ENCODE data around the gene PDE7B.
"Not testable (repeated sequence)": the region's sequence is repeated elsewhere in the genome, so short reads cannot be mapped to it uniquely, and the experiment has no call there.

PDE7B gene

GRCh38 chr6:136103763-136104311 is 252.3 kb downstream of the PDE7B start:
- no peak for DNase-seq (ENCODE audit: low read depth, low spot score)

- DNase-seq (ENCODE audit: low read depth, low spot score) = no peak
Measured at GRCh38 chr6:136104556-136104955, 253.1 kb downstream of the PDE7B start.

DNA sequence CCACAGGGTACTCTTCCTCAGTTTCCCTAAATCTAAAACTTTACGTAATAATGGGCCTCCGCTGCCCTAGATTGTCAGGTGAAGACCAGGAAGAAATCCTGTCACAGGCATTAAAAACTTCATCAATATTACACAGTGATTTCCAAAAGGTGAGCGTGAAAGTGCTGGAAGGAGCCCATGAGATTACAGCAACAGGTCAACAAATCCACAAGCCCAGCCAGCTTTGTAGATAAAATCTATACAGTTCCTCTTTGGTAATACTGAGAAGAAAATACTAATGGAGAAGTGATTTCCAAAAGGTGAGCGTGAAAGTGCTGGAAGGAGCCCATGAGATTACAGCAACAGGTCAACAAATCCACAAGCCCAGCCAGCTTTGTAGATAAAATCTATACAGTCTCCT is 254.3 kb downstream of the PDE7B start:
- not testable (repeated sequence) for DNase-seq (ENCODE audit: low read depth, low spot score)

DNA sequence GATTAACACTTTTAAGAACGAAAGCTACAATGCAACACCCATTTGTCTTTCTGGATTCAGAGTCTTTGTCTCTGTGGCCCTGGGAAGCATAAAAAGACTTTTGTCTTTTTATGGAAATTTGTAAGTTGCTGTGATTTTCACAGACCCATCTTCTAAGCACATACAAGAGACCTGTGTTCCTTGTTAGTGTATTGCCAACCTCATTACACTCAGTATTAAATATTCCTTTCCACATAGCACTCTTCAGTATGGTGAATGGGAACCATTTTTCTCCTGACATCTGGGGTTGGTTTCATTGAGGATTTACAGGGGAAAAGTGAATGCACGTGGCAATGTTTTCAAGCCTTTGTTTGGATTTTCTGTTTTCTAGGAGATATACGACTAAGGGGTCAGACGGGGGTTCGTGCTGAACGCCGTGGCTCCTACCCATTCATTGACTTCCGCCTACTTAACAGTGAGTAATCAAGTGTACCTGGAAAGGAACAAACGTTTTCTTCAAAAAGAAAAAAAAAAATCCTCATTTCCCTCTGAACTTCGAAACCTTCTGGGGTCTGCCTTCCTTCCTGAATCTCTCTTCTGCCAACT is 257.0 kb downstream of the PDE7B start:
- DNase-seq (ENCODE audit: low read depth, low spot score) = no peak

GRCh38 chr6:136111831-136112230 is 260.3 kb downstream of the PDE7B start:
- DNase-seq (ENCODE audit: low read depth, low spot score) = no peak

GRCh38 chr6:136112262-136112661 is 260.8 kb downstream of the PDE7B start:
- no peak for DNase-seq (ENCODE audit: low read depth, low spot score)

- DNase-seq (ENCODE audit: low read depth, low spot score) = peak; percentile 70
Measured at GRCh38 chr6:136113736-136114173, 262.3 kb downstream of the PDE7B start.

DNA sequence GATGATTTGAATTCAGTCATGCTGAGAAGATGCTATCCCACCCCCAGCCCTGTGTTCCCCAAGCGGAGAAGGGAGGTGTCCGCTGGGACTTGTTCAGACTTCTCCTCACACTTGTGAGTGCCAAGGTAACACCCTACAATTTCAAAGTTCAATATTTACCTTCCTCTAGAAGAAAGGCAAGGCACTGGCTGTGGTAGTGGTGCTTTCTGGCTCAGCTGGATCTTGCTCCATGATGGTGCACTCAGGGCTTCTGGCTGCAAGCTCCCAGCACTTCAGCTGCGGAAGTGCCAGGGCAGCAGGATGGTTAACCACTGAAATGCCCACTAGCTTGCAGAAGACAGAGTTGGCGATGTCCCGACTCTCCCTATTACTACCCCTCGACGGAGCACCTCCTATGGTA is 263.2 kb downstream of the PDE7B start:
- DNase-seq (ENCODE audit: low read depth, low spot score) = no peak

- DNase-seq (ENCODE audit: low read depth, low spot score) = no peak
Measured at GRCh38 chr6:136115941-136116340, 264.4 kb downstream of the PDE7B start.

- DNase-seq (ENCODE audit: low read depth, low spot score) = no peak
Measured at GRCh38 chr6:136117081-136117480, 265.6 kb downstream of the PDE7B start.

DNA sequence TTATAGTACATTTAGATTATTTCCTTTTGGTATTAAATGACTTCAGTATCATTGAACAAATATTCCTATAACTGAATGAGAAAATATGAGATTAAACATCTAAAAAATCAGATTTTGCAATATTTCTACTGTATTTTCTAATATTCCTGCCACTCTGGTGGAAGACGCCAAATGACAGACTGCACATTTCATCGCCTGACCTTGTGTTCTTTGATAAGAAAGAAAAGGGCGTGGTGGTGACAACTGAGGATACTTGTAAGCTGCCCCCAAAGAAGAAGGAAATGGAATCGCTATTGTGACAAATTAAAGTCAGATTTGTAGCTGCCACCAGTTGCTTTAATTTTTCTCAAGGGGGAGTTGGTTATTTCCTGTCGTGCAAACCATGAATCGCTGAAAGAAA is 267.3 kb downstream of the PDE7B start:
- no peak for DNase-seq (ENCODE audit: low read depth, low spot score)

GRCh38 chr6:136123468-136123867 is 272.0 kb downstream of the PDE7B start:
- no peak for DNase-seq (ENCODE audit: low read depth, low spot score)

- no peak for DNase-seq (ENCODE audit: low read depth, low spot score)
Measured at GRCh38 chr6:136125585-136125984, 274.1 kb downstream of the PDE7B start.

GRCh38 chr6:136127873-136128272 is 276.4 kb downstream of the PDE7B start:
- peak; percentile 51 for DNase-seq (ENCODE audit: low read depth, low spot score)

DNA sequence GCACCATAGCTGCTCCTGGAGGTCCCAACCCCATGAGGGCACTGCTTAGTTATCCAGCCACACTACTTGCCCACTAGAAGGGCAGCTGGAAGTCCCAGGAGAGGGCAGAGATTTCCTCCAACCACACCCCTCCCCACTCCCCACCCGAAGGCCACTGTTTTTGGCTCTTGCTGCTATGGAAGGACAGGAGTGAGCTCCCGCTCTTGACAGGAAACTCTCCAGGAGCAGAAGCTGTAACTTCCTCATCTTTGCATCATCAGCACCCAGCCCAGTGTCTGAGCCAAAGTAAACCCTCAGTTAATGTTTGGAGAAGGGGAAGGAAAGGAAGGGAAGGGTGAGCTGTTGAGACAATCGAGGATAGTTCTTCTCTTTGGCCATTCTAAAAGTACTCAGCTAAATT is 277.9 kb downstream of the PDE7B start:
- no peak for DNase-seq (ENCODE audit: low read depth, low spot score)

GRCh38 chr6:136134268-136134667 is 282.8 kb downstream of the PDE7B start:
- DNase-seq (ENCODE audit: low read depth, low spot score) = no peak

DNA sequence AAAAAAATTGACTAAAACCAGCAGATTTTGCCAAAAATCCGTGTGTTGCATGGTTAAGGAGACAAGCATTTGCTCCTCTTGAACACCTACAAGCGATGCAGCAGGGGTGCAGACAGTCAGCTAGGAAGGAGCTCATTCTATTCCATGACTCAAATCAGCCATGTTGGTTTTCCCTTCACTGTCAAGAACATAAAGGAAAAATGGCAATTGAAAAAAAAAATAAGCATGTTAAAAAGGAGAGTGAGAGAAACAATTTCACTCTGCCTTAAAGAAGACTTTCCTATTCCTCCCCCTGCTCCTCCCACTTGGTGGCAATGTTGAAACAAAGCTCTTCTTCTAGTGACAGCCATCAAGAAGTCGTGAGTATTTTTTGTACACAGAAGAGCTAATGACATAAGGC is 283.2 kb downstream of the PDE7B start:
- no peak for DNase-seq (ENCODE audit: low read depth, low spot score)

DNA sequence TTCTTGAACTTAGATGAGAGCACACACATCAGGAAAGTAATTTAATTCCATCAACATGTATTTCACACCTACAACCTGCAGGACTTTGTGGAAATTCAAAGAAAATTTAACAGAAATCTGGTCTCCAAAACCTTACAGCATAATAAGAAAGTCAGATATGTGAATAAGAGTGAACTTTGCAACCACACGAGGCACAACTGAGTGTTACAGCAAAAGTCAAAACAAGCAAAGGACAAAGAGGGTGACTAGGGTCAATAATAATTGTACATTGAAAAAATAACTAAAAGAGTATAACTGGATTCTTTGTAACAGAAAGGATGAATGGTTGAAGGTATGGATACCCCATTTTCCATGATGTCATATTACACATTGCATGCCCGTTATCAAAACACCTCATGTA is 284.8 kb downstream of the PDE7B start:
- no peak for DNase-seq (ENCODE audit: low read depth, low spot score)

DNA sequence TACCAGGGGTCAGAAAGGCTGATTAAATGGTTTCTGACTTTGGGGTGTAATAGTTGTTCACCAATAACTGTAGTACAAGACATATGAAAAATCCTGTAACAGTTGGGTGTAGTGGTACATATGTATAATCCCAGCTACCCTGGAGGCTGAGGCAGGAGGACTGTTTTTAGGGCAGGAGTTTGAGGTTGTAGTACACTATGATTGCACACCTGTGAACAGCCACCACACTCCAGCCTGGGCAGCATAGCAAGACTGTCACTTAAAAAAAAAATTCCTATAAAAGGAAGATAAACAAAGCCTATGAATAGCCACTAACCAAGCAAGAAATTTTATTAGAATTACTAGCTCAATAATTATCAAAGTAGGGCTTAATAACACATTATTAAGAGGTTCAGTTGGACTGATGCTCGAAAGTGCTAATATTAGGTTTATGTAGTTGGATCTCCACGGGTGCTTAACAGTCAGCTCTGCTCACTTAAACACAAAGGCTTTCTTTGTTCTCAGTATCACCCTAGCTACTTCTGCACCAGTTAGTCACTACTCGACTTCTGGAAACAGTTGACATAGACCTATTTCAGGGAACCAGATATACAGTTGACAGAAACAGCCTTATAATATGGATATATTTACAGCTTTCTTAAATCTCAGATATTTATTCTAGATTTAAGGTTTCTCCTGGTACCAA is 285.6 kb downstream of the PDE7B start:
- DNase-seq (ENCODE audit: low read depth, low spot score) = peak; percentile 50

DNA sequence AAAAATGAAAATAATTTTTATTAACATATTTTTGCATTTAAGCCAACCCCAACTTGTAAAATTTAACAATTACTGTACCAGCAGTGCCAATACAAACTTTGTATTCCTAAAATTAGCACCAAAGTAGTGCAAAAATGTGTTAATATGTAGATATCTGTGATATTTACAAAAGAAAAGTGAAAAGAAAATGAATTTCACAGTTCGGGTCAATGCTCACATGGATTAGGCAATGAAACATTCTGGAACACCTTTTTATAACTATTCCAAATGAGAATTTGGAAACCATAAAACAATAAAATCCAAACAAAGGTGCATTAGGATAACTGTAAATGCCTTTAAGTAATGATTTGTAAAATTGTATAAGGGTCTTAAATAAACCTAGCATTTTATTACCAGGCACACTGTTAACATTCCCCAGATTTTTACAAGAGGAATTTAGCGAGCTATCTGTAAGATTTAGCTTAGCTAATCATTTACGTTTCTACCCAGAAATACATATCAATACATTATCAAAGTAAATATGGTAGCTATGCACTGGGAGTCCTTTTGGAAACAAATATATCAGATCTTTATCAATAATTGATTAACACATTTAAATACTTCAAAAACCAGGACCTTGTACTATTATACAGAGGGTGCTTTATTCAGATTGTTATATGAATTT is 286.4 kb downstream of the PDE7B start:
- DNase-seq (ENCODE audit: low read depth, low spot score) = no peak

DNA sequence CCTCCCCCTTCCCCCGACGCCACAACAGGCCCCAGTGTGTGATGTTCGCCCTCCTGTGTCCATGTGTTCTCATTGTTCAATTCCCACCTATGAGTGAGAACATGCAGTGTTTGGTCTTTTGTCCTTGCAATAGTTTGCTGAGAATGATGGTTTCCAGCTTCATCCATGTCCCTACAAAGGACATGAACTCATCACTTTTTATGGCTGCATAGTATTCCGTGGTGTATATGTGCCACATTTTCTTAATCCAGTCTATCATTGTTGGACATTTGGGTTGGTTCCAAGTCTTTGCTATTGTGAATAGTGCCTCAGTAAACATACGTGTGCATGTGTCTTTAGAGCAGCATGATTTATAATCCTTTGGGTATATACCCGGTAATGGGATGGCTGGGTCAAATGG is 287.6 kb downstream of the PDE7B start:
- not testable (repeated sequence) for DNase-seq (ENCODE audit: low read depth, low spot score)

- no peak for DNase-seq (ENCODE audit: low read depth, low spot score)
Measured at GRCh38 chr6:136144251-136145023, 292.9 kb downstream of the PDE7B start.

All from astrocyte of the hippocampus (primary cell).